GM23338 (cell line): Measurements from ENCODE around the gene PLXNA2. TPM values are rescaled to one million over a fixed set of nuclear protein-coding genes. Genes with fewer than 3 reads are reported as not detected.

Source experiments
- ATAC-seq: fragments of 200-7000 bp; cut with Tn5 transposase; 3 replicates; pipeline ENCODE4 v1.9.1; 2020
- DNase-seq: peaks from one replicate; pipeline ENCODE4 v3.0.0-alpha.2; 2015; ENCODE audit warnings: low spot score
- H2AFZ ChIP-seq: fragments of 200-600 bp; sonication (generic); 2 replicates; pipeline ENCODE4 v1.8.0; 2016; ENCODE audit warnings: antibody characterized with exemption, mild to moderate bottlenecking, moderate library complexity
- H3F3A ChIP-seq: fragments of 200-600 bp; sonication (generic); replicated peaks from 2 replicates; pipeline ENCODE4 v1.8.0; 2017; ENCODE audit warnings: antibody characterized with exemption, mixed run types, low read depth
- H3K27ac ChIP-seq: fragments of 200-600 bp; sonication (generic); 2 replicates; pipeline ENCODE4 v1.6.1; 2016; ENCODE audit warnings: low read depth
- H3K27me3 ChIP-seq: fragments of 200-600 bp; sonication (generic); 2 replicates; pipeline ENCODE4 v1.8.0; 2016; ENCODE audit warnings: mild to moderate bottlenecking, mixed run types, moderate library complexity; ENCODE audit not compliant: insufficient read depth
- H3K36me3 ChIP-seq: fragments of 200-600 bp; sonication (generic); 2 replicates; pipeline ENCODE4 v1.8.0; 2016; ENCODE audit warnings: mild to moderate bottlenecking; ENCODE audit not compliant: insufficient read depth
- H3K4me1 ChIP-seq: fragments of 200-600 bp; sonication (generic); 2 replicates; pipeline ENCODE4 v1.8.0; 2016; ENCODE audit warnings: mild to moderate bottlenecking, moderate library complexity; ENCODE audit not compliant: insufficient read depth
- H3K4me2 ChIP-seq: fragments of 200-600 bp; sonication (generic); 2 replicates; pipeline ENCODE4 v1.7.1; 2017; ENCODE audit warnings: mixed run types
- H3K4me3 ChIP-seq: fragments of 200-600 bp; sonication (generic); 2 replicates; pipeline ENCODE4 v1.6.1; 2016; ENCODE audit warnings: mixed run types
- H3K79me2 ChIP-seq: fragments of 200-600 bp; sonication (generic); replicated peaks from 2 replicates; pipeline ENCODE4 v1.8.0; 2017; ENCODE audit warnings: mild to moderate bottlenecking; ENCODE audit not compliant: insufficient read depth
- H3K9me2 ChIP-seq: fragments of 200-600 bp; sonication (generic); 2 replicates; pipeline ENCODE4 v1.8.0; 2017; ENCODE audit not compliant: insufficient read depth
- H4K20me1 ChIP-seq: fragments of 200-600 bp; sonication (generic); replicated peaks from 2 replicates; pipeline ENCODE4 v1.8.0; 2017; ENCODE audit warnings: mild to moderate bottlenecking; ENCODE audit not compliant: insufficient read depth
- H3K27ac Mint-ChIP-seq: 2 replicates; pipeline ENCODE4 v1.8.0; 2020; ENCODE audit warnings: inconsistent platforms, mild to moderate bottlenecking, moderate library complexity, mixed read lengths
- H3K27me3 Mint-ChIP-seq: 3 replicates; pipeline ENCODE4 v1.8.0; 2022; ENCODE audit warnings: low read depth, mild to moderate bottlenecking, moderate library complexity, mixed read lengths, inconsistent platforms; ENCODE audit not compliant: insufficient read depth, poor library complexity
- H3K36me3 Mint-ChIP-seq: 3 replicates; pipeline ENCODE4 v1.8.0; 2021; ENCODE audit warnings: low read depth, mild to moderate bottlenecking, inconsistent platforms, moderate library complexity, mixed read lengths
- H3K4me1 Mint-ChIP-seq: 3 replicates; pipeline ENCODE4 v1.8.0; 2020; ENCODE audit warnings: mild to moderate bottlenecking, inconsistent platforms, mixed read lengths
- H3K4me3 Mint-ChIP-seq: 3 replicates; pipeline ENCODE4 v1.8.0; 2021; ENCODE audit warnings: moderate library complexity, mild to moderate bottlenecking, inconsistent platforms, mixed read lengths
- H3K9me3 Mint-ChIP-seq: 3 replicates; pipeline ENCODE4 v1.8.0; 2020; ENCODE audit warnings: moderate library complexity, mild to moderate bottlenecking, inconsistent platforms, mixed read lengths
- CREB1 ChIP-seq: fragments of 250-450 bp; sonication (Bioruptor Pico); IDR thresholded peaks from 2 replicates; pipeline ENCODE4 v1.5.0; 2020; ENCODE audit warnings: low read depth, mild to moderate bottlenecking, moderate library complexity
- ETS1 ChIP-seq: IDR thresholded peaks from 2 replicates; pipeline ENCODE4 v1.6.1; 2016; ENCODE audit warnings: antibody characterized with exemption
- EZH2 ChIP-seq: fragments of 200-600 bp; sonication (generic); IDR thresholded peaks from one replicate; pipeline ENCODE4 v1.8.0; 2017; ENCODE audit warnings: antibody characterized with exemption, mild to moderate bottlenecking, low read depth; ENCODE audit not compliant: unreplicated experiment
- EZH2phosphoT487 ChIP-seq: fragments of 200-600 bp; sonication (generic); IDR thresholded peaks from one replicate; pipeline ENCODE4 v1.8.1; 2018; ENCODE audit warnings: antibody characterized with exemption; ENCODE audit not compliant: unreplicated experiment
- JUNB ChIP-seq: IDR thresholded peaks from one replicate; pipeline ENCODE4 v1.6.1; 2016; ENCODE audit warnings: antibody characterized with exemption; ENCODE audit not compliant: unreplicated experiment
- NANOG ChIP-seq: IDR thresholded peaks from 2 replicates; pipeline ENCODE4 v1.6.1; 2016; ENCODE audit warnings: antibody characterized with exemption, borderline replicate concordance
- POLR2AphosphoS5 ChIP-seq: IDR thresholded peaks from 2 replicates; pipeline ENCODE4 v1.6.1; 2016; ENCODE audit warnings: antibody characterized with exemption, low read depth
- REST ChIP-seq: IDR thresholded peaks from one replicate; pipeline ENCODE4 v1.6.1; 2018; ENCODE audit warnings: antibody characterized with exemption; ENCODE audit not compliant: unreplicated experiment
- STAT1 ChIP-seq: IDR thresholded peaks from one replicate; pipeline ENCODE4 v1.6.1; 2016; ENCODE audit warnings: antibody characterized with exemption; ENCODE audit not compliant: unreplicated experiment
- ZNF114 ChIP-seq: fragments of 250-450 bp; sonication (Bioruptor Pico); IDR thresholded peaks from 2 replicates; pipeline ENCODE4 v1.5.0; 2020; ENCODE audit warnings: mild to moderate bottlenecking, moderate library complexity
- ZNF331 ChIP-seq: fragments of 250-450 bp; sonication (Bioruptor Pico); IDR thresholded peaks from 2 replicates; pipeline ENCODE4 v1.5.0; 2020; ENCODE audit warnings: low read depth, mild to moderate bottlenecking, moderate library complexity
- polyA plus RNA-seq: library from polyadenylated mRNA; unstranded; fragments of >200 nt; fragmentation: Nextera tagmentation; extraction: Ambion mirVana; gene quantifications from 2 replicates; pipeline ENCODE4 v1.2.1, GENCODE V29; 2016
- total RNA-seq: library from RNA; depleted of rRNA; stranded (reverse); fragments of >200 nt; shearing (Covaris generic); gene quantifications from 2 replicates; pipeline ENCODE4 v1.2.3, GENCODE V29; 2014
- TF ChIP-seq, protein P1 (sequence below), 2 experiments: fragments of 200-600 bp in 1 of 2; sonication (generic) in 1 of 2; conservative IDR thresholded peaks; 2 replicates each; pipeline versions ENCODE4 v1.5.1 to v1.6.1; 2016 to 2017; ENCODE audit warnings: antibody characterized with exemption in 2 of 2, low read depth in 2 of 2, mild to moderate bottlenecking in 2 of 2, moderate library complexity in 1 of 2
- TF ChIP-seq, protein P2 (sequence below): fragments of 250-450 bp; sonication (Bioruptor Pico); IDR thresholded peaks from 2 replicates; pipeline ENCODE4 v1.5.0; 2020; ENCODE audit warnings: mild to moderate bottlenecking, moderate library complexity

The PLXNA2 gene
- total and polyA plus RNA-seq, 2 experiments from 2014 or later, result 0.40 to 1.8 TPM

DNA sequence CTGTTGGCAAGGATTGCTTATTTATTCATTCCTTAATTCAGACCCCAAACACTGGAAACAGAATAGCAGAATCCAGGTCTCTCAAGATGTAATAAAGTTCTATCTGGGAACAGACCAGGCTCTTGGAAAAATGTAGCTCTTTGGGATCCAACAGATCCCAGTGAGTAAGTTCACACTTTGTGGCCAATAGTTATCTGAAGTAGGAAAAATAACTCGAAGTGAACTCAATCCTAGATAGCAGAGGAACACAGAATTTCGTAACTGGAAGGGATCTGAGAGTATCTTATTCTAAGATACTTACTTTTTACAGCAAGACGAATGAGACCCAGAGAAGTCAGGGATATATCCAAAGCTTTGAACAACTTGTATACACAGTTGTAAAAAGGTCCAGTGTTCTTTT, 182.6 kb downstream of the PLXNA2 start:
- peaks cover 2% of the 10 kb centered on the region for H3K27me3 Mint-ChIP-seq
- no peak overlapping the region for H3K4me3 ChIP-seq
- ATAC-seq (no peak), DNase-seq (no peak)
- no peak overlapping the region for H3K27ac ChIP-seq
- H4K20me1 ChIP-seq, result no peaks in the 10 kb centered on the region
- H3K27ac Mint-ChIP-seq, result no peak overlapping the region
- no peaks in the 10 kb centered on the region for H3K9me3 Mint-ChIP-seq
- no peak for TF ChIP-seq CREB1 (CRISPR knock-in tag)
- TF ChIP-seq JUNB, result no peak
- TF ChIP-seq EZH2phosphoT487, result no peak
- no peak for TF ChIP-seq STAT1
- TF ChIP-seq, protein P1, sequence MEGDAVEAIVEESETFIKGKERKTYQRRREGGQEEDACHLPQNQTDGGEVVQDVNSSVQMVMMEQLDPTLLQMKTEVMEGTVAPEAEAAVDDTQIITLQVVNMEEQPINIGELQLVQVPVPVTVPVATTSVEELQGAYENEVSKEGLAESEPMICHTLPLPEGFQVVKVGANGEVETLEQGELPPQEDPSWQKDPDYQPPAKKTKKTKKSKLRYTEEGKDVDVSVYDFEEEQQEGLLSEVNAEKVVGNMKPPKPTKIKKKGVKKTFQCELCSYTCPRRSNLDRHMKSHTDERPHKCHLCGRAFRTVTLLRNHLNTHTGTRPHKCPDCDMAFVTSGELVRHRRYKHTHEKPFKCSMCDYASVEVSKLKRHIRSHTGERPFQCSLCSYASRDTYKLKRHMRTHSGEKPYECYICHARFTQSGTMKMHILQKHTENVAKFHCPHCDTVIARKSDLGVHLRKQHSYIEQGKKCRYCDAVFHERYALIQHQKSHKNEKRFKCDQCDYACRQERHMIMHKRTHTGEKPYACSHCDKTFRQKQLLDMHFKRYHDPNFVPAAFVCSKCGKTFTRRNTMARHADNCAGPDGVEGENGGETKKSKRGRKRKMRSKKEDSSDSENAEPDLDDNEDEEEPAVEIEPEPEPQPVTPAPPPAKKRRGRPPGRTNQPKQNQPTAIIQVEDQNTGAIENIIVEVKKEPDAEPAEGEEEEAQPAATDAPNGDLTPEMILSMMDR (conservative IDR thresholded peaks at IDR 0.05; ENCODE audit: low read depth in 2 of 2), result no peak
- TF ChIP-seq REST, result no peak
- TF ChIP-seq POLR2AphosphoS5, result no peak
- no peak for TF ChIP-seq ZNF331 (CRISPR knock-in tag)
- TF ChIP-seq ETS1, result no peak
- TF ChIP-seq, protein P2, sequence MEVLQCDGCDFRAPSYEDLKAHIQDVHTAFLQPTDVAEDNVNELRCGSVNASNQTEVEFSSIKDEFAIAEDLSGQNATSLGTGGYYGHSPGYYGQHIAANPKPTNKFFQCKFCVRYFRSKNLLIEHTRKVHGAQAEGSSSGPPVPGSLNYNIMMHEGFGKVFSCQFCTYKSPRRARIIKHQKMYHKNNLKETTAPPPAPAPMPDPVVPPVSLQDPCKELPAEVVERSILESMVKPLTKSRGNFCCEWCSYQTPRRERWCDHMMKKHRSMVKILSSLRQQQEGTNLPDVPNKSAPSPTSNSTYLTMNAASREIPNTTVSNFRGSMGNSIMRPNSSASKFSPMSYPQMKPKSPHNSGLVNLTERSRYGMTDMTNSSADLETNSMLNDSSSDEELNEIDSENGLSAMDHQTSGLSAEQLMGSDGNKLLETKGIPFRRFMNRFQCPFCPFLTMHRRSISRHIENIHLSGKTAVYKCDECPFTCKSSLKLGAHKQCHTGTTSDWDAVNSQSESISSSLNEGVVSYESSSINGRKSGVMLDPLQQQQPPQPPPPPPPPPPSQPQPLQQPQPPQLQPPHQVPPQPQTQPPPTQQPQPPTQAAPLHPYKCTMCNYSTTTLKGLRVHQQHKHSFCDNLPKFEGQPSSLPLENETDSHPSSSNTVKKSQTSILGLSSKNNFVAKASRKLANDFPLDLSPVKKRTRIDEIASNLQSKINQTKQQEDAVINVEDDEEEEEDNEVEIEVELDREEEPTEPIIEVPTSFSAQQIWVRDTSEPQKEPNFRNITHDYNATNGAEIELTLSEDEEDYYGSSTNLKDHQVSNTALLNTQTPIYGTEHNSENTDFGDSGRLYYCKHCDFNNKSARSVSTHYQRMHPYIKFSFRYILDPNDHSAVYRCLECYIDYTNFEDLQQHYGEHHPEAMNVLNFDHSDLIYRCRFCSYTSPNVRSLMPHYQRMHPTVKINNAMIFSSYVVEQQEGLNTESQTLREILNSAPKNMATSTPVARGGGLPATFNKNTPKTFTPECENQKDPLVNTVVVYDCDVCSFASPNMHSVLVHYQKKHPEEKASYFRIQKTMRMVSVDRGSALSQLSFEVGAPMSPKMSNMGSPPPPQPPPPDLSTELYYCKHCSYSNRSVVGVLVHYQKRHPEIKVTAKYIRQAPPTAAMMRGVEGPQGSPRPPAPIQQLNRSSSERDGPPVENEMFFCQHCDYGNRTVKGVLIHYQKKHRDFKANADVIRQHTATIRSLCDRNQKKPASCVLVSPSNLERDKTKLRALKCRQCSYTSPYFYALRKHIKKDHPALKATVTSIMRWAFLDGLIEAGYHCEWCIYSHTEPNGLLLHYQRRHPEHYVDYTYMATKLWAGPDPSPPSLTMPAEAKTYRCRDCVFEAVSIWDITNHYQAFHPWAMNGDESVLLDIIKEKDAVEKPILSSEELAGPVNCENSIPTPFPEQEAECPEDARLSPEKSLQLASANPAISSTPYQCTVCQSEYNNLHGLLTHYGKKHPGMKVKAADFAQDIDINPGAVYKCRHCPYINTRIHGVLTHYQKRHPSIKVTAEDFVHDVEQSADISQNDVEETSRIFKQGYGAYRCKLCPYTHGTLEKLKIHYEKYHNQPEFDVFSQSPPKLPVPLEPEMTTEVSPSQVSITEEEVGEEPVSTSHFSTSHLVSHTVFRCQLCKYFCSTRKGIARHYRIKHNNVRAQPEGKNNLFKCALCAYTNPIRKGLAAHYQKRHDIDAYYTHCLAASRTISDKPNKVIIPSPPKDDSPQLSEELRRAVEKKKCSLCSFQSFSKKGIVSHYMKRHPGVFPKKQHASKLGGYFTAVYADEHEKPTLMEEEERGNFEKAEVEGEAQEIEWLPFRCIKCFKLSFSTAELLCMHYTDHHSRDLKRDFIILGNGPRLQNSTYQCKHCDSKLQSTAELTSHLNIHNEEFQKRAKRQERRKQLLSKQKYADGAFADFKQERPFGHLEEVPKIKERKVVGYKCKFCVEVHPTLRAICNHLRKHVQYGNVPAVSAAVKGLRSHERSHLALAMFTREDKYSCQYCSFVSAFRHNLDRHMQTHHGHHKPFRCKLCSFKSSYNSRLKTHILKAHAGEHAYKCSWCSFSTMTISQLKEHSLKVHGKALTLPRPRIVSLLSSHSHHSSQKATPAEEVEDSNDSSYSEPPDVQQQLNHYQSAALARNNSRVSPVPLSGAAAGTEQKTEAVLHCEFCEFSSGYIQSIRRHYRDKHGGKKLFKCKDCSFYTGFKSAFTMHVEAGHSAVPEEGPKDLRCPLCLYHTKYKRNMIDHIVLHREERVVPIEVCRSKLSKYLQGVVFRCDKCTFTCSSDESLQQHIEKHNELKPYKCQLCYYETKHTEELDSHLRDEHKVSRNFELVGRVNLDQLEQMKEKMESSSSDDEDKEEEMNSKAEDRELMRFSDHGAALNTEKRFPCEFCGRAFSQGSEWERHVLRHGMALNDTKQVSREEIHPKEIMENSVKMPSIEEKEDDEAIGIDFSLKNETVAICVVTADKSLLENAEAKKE (CRISPR knock-in tag), result no peak
- TF ChIP-seq NANOG, result no peak
- no peak for TF ChIP-seq ZNF114 (CRISPR knock-in tag)
- no peak for TF ChIP-seq EZH2
- H3K4me3 Mint-ChIP-seq, result no peak overlapping the region
- no peak overlapping the region for H2AFZ ChIP-seq
- no peak overlapping the region for H3K4me2 ChIP-seq
- no peaks in the 10 kb centered on the region for H3F3A ChIP-seq
- no peaks in the 10 kb centered on the region for H3K36me3 ChIP-seq
- H3K79me2 ChIP-seq, result no peaks in the 10 kb centered on the region
- no peaks in the 10 kb centered on the region for H3K4me1 ChIP-seq
- no peaks in the 10 kb centered on the region for H3K9me2 ChIP-seq
- no peaks in the 10 kb centered on the region for H3K36me3 Mint-ChIP-seq
- no peaks in the 10 kb centered on the region for H3K27me3 ChIP-seq
- peaks cover 13% of the 10 kb centered on the region for H3K4me1 Mint-ChIP-seq
